GM12878 (cell line): ENCODE measurements around the gene RASAL2. TPM values are rescaled to one million over a fixed set of nuclear protein-coding genes. Genes with fewer than 3 reads are reported as not detected.

ENCODE experiments used
- ATAC-seq: fragments of 200-7000 bp; cut with Tn5 transposase; 3 replicates; pipeline ENCODE4 v1.9.1; 2020; ENCODE audit warnings: mild to moderate bottlenecking, moderate library complexity
- BruUV-seq: library from RNA; stranded (reverse); fragments of 400-500 nt; replicated peaks from 2 replicates; lab custom pipeline; 2021; lab: Mats Ljungman, UMichigan
- CTCF ChIA-PET: fragments of 300-600 bp; sonication (Branson Sonifier 250); formaldehyde crosslinking; extraction: SDS; loops from one replicate; lab custom pipeline; 2021; ENCODE audit warnings: inconsistent platforms; lab: Yijun Ruan, JAX
- POLR2A ChIA-PET: fragments of 350-600 bp; formaldehyde crosslinking; extraction: SDS; loops from one replicate; lab custom pipeline; 2021; ENCODE audit warnings: inconsistent platforms; lab: Charles Lee
- RAD21 ChIA-PET: fragments of 300-600 bp; sonication (Branson Sonifier 250); formaldehyde crosslinking; loops from one replicate; lab custom pipeline; 2023; ENCODE audit warnings: antibody characterized with exemption; ENCODE audit not compliant: unreplicated experiment; lab: Charles Lee
- SMC1A ChIA-PET: fragments of 300-600 bp; sonication (Branson Sonifier 250); formaldehyde crosslinking; loops from one replicate; lab custom pipeline; 2023; ENCODE audit not compliant: unreplicated experiment, uncharacterized antibody; lab: Charles Lee
- DNase-seq: peaks from one replicate; pipeline ENCODE4 v3.0.0-alpha.2; 2011; ENCODE audit warnings: low read depth, low spot score
- FAIRE-seq: peaks from 3 replicates; lab custom pipeline; 2011; peaks lifted over from hg19 to GRCh38; lab: Jason Lieb, UNC
- H2AFZ ChIP-seq: 2 replicates; pipeline ENCODE4 v1.6.0; 2011; ENCODE audit warnings: low read depth, low read length, control low read depth; ENCODE audit not compliant: control insufficient read depth
- H3K27ac ChIP-seq: 2 replicates; pipeline ENCODE4 v1.5.1; 2011; ENCODE audit warnings: control low read depth; ENCODE audit not compliant: control insufficient read depth, insufficient read depth
- H3K27me3 ChIP-seq, 2 experiments: replicated peaks in 1 of 2; 2 replicates each; pipeline versions ENCODE4 v1.6.0 to v1.6.1; 2011; ENCODE audit warnings: low read length in 1 of 2; ENCODE audit not compliant: control insufficient read depth in 2 of 2, insufficient read depth in 2 of 2
- H3K36me3 ChIP-seq, 2 experiments: 2 replicates each; pipeline ENCODE4 v1.5.1; 2011; ENCODE audit warnings: low read length in 1 of 2; ENCODE audit not compliant: control insufficient read depth in 2 of 2, insufficient read depth in 2 of 2
- H3K4me1 ChIP-seq: 2 replicates; pipeline ENCODE4 v1.6.1; 2011; ENCODE audit warnings: mild to moderate bottlenecking, low read length, moderate library complexity, mixed read lengths; ENCODE audit not compliant: control insufficient read depth, insufficient read depth
- H3K4me2 ChIP-seq: 2 replicates; pipeline ENCODE4 v1.6.0; 2011; ENCODE audit warnings: control low read depth; ENCODE audit not compliant: control insufficient read depth, insufficient read depth
- H3K4me3 ChIP-seq: fragments of 200-600 bp; sonication (generic); 2 replicates; pipeline ENCODE4 v1.5.1; 2016
- H3K79me2 ChIP-seq: 2 replicates; pipeline ENCODE4 v1.6.0; 2011; ENCODE audit warnings: low read length; ENCODE audit not compliant: control insufficient read depth, insufficient read depth
- H3K9ac ChIP-seq: 2 replicates; pipeline ENCODE4 v1.8.0; 2011; ENCODE audit warnings: low read length, control low read depth, mixed read lengths; ENCODE audit not compliant: control insufficient read depth, insufficient read depth
- H3K9me3 ChIP-seq: replicated peaks from 3 replicates; pipeline ENCODE4 v1.5.1; 2011; ENCODE audit warnings: mild to moderate bottlenecking, low read length; ENCODE audit not compliant: control insufficient read depth, insufficient read depth
- H4K20me1 ChIP-seq: 2 replicates; pipeline ENCODE4 v1.6.0; 2011; ENCODE audit not compliant: control insufficient read depth, insufficient read depth
- CEBPB ChIP-seq, 2 experiments: fragments of 150-350 bp in 1 of 2; IDR thresholded peaks; 2 replicates each; pipeline ENCODE4 v1.6.1; 2012 to 2014; ENCODE audit warnings: low read depth in 2 of 2, low read length in 2 of 2, borderline replicate concordance in 1 of 2, inconsistent platforms in 1 of 2
- CHD1 ChIP-seq: IDR thresholded peaks from 2 replicates; pipeline ENCODE4 v1.6.1; 2012; ENCODE audit warnings: low read depth, low read length, improper control_type of control experiment
- ESRRA ChIP-seq: IDR thresholded peaks from 2 replicates; pipeline ENCODE4 v1.6.1; 2012; ENCODE audit warnings: mild to moderate bottlenecking, low read length, improper control_type of control experiment
- HDAC2 ChIP-seq: fragments of 200-600 bp; sonication (generic); IDR thresholded peaks from 2 replicates; pipeline ENCODE4 v1.6.1; 2017
- MXI1 ChIP-seq: fragments of 150-350 bp; IDR thresholded peaks from 2 replicates; pipeline ENCODE4 v1.6.1; 2011; ENCODE audit warnings: low read depth, mild to moderate bottlenecking, inconsistent platforms, low read length, improper control_type of control experiment
- SREBF1 ChIP-seq: IDR thresholded peaks from 2 replicates; pipeline ENCODE4 v1.6.1; 2012; ENCODE audit warnings: mild to moderate bottlenecking, low read length
- TCF3 ChIP-seq: IDR thresholded peaks from 2 replicates; pipeline ENCODE4 v1.6.1; 2012; ENCODE audit warnings: low read depth, mild to moderate bottlenecking, low read length, borderline replicate concordance; ENCODE audit not compliant: insufficient read depth
- in situ Hi-C: fragments of 300-500 bp; cut with MboI; formaldehyde crosslinking; loops from 9 replicates; pipeline ENCODE4 v1.14.3; 2018; ENCODE audit warnings: mixed read lengths
- intact Hi-C: fragments of 100-400 bp; cut with micrococcal nuclease; formaldehyde crosslinking; loops from one replicate; pipeline ENCODE4 v1.14.2; 2022; ENCODE audit not compliant: unreplicated experiment
- polyA plus RNA-seq, 11 experiments: library from polyadenylated mRNA; depleted of rRNA in 4 of 11; unstranded in 6 of 11; stranded (reverse) in 5 of 11; fragments of >200 nt; fragmentation: Nextera tagmentation in 4 of 11; fragmentation: Illumina TruSeq in 1 of 11; extraction: Ambion mirVana in 4 of 11; extraction: Trizol in 1 of 11; gene quantifications; 1 replicate in 1 of 11; 2 replicates in 10 of 11; pipeline versions ENCODE4 v1.2.1 to v1.2.3, GENCODE V29; 2011 to 2016; ENCODE audit warnings: inconsistent platforms in 2 of 11, missing spikeins in 2 of 11, low read depth in 1 of 11
- total RNA-seq, 4 experiments: library from RNA; depleted of rRNA in 3 of 4; stranded (reverse); fragments of >200 nt in 3 of 4; fragmentation: Illumina TruSeq in 1 of 4; extraction: Trizol in 1 of 4; gene quantifications; 2 replicates each; pipeline versions ENCODE4 v1.2.1 to v1.2.3, GENCODE V29; 2013 to 2021
- TF ChIP-seq, protein P1 (sequence below): IDR thresholded peaks from 2 replicates; pipeline ENCODE4 v1.6.1; 2011; ENCODE audit warnings: borderline replicate concordance, low read depth, mild to moderate bottlenecking, moderate library complexity, low read length; ENCODE audit not compliant: insufficient read depth, poor library complexity, severe bottlenecking
- TF ChIP-seq, protein P2 (sequence below): fragments of 450-650 bp; IDR thresholded peaks from 2 replicates; pipeline ENCODE4 v1.6.1; 2017; ENCODE audit warnings: mild to moderate bottlenecking
- TF ChIP-seq, protein P3 (sequence below): fragments of 450-650 bp; IDR thresholded peaks from 2 replicates; pipeline ENCODE4 v1.6.1; 2017; ENCODE audit warnings: antibody characterized with exemption, mild to moderate bottlenecking, moderate library complexity
- TF ChIP-seq, protein P4 (sequence below): fragments of 450-650 bp; IDR thresholded peaks from 2 replicates; pipeline ENCODE4 v1.6.1; 2017; ENCODE audit warnings: mild to moderate bottlenecking, moderate library complexity

RASAL2 gene
- total and polyA plus RNA-seq, 10 of the 15 experiments (the other 5 are each of a cell fraction or from before 2014, with no cell fraction given) = 0.02 to 6.9 (median 0.17) TPM; not detected in 1

DNA sequence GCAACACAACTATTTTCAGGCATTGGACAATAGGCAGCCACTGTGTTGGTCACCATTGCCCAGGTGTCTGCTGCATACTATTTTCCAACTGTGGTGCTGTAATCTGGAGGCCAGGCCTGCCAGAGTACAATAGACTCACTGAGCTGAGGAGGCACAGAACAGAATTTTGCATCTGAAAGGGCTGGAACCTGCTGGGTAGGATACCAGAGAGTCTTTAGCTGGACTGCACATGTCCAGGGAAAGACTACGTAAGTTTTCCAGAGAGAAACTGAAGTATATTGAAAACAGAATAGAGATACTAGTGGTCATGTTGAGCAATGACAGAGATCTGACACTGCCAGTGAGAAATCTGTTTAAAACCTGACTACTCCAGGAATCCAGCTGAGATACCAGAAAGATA lies 200.8 kb downstream of the RASAL2 start (continued):
- TF ChIP-seq CEBPB (IDR thresholded peaks at IDR 0.05; ENCODE audit: borderline replicate concordance in 1 of 2, low read depth in 2 of 2, low read length in 2 of 2) (no peak), HDAC2 (no peak), SREBF1 (no peak), MXI1 (no peak), TCF3 (no peak)

DNA sequence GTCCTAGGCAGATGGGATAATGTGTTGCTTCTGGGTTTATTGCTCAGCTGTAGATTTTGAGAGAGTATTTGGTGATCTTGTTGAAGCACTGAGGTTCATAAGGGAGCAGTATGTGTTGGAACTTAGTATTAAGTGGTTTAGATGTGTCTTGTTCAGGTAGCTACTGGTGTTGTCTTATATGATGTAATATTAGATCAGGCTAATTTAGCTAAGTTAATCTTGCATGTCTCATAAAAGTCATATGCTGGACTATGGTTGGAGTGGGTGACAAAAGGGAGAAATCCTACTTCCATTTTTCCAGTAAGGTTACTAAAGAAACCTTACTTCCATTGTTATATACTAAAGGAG lies 206.4 kb downstream of the RASAL2 start:
- TF ChIP-seq, protein P1, sequence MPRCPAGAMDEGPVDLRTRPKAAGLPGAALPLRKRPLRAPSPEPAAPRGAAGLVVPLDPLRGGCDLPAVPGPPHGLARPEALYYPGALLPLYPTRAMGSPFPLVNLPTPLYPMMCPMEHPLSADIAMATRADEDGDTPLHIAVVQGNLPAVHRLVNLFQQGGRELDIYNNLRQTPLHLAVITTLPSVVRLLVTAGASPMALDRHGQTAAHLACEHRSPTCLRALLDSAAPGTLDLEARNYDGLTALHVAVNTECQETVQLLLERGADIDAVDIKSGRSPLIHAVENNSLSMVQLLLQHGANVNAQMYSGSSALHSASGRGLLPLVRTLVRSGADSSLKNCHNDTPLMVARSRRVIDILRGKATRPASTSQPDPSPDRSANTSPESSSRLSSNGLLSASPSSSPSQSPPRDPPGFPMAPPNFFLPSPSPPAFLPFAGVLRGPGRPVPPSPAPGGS = no peak
- TF ChIP-seq ESRRA = no peak
- TF ChIP-seq, protein P2, sequence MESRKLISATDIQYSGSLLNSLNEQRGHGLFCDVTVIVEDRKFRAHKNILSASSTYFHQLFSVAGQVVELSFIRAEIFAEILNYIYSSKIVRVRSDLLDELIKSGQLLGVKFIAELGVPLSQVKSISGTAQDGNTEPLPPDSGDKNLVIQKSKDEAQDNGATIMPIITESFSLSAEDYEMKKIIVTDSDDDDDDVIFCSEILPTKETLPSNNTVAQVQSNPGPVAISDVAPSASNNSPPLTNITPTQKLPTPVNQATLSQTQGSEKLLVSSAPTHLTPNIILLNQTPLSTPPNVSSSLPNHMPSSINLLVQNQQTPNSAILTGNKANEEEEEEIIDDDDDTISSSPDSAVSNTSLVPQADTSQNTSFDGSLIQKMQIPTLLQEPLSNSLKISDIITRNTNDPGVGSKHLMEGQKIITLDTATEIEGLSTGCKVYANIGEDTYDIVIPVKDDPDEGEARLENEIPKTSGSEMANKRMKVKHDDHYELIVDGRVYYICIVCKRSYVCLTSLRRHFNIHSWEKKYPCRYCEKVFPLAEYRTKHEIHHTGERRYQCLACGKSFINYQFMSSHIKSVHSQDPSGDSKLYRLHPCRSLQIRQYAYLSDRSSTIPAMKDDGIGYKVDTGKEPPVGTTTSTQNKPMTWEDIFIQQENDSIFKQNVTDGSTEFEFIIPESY = no peak
- TF ChIP-seq, protein P3, sequence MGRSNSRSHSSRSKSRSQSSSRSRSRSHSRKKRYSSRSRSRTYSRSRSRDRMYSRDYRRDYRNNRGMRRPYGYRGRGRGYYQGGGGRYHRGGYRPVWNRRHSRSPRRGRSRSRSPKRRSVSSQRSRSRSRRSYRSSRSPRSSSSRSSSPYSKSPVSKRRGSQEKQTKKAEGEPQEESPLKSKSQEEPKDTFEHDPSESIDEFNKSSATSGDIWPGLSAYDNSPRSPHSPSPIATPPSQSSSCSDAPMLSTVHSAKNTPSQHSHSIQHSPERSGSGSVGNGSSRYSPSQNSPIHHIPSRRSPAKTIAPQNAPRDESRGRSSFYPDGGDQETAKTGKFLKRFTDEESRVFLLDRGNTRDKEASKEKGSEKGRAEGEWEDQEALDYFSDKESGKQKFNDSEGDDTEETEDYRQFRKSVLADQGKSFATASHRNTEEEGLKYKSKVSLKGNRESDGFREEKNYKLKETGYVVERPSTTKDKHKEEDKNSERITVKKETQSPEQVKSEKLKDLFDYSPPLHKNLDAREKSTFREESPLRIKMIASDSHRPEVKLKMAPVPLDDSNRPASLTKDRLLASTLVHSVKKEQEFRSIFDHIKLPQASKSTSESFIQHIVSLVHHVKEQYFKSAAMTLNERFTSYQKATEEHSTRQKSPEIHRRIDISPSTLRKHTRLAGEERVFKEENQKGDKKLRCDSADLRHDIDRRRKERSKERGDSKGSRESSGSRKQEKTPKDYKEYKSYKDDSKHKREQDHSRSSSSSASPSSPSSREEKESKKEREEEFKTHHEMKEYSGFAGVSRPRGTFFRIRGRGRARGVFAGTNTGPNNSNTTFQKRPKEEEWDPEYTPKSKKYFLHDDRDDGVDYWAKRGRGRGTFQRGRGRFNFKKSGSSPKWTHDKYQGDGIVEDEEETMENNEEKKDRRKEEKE = no peak
- no peak for TF ChIP-seq CHD1
- TF ChIP-seq, protein P4, sequence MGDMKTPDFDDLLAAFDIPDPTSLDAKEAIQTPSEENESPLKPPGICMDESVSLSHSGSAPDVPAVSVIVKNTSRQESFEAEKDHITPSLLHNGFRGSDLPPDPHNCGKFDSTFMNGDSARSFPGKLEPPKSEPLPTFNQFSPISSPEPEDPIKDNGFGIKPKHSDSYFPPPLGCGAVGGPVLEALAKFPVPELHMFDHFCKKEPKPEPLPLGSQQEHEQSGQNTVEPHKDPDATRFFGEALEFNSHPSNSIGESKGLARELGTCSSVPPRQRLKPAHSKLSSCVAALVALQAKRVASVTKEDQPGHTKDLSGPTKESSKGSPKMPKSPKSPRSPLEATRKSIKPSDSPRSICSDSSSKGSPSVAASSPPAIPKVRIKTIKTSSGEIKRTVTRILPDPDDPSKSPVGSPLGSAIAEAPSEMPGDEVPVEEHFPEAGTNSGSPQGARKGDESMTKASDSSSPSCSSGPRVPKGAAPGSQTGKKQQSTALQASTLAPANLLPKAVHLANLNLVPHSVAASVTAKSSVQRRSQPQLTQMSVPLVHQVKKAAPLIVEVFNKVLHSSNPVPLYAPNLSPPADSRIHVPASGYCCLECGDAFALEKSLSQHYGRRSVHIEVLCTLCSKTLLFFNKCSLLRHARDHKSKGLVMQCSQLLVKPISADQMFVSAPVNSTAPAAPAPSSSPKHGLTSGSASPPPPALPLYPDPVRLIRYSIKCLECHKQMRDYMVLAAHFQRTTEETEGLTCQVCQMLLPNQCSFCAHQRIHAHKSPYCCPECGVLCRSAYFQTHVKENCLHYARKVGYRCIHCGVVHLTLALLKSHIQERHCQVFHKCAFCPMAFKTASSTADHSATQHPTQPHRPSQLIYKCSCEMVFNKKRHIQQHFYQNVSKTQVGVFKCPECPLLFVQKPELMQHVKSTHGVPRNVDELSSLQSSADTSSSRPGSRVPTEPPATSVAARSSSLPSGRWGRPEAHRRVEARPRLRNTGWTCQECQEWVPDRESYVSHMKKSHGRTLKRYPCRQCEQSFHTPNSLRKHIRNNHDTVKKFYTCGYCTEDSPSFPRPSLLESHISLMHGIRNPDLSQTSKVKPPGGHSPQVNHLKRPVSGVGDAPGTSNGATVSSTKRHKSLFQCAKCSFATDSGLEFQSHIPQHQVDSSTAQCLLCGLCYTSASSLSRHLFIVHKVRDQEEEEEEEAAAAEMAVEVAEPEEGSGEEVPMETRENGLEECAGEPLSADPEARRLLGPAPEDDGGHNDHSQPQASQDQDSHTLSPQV = no peak
- ChIA-PET CTCF (interaction anchor here (0.7 to 3.8 kb wide), 41 partner anchors 9 to 1906 kb away, joined by 3 to 110 read pairs (median 5); no protein-coding TSS in a partner anchor), RAD21 (interaction anchor here (1.3 to 1.9 kb wide), 3 partner anchors 9 to 203 kb away, joined by 3 to 8 read pairs (median 4); no protein-coding TSS in a partner anchor), POLR2A (no interaction called here), SMC1A (interaction anchor here (1.1 to 3.2 kb wide), 5 partner anchors 10 to 268 kb away, joined by 3 to 18 read pairs (median 9); no protein-coding TSS in a partner anchor)
- H4K20me1 ChIP-seq = no peaks in the 10 kb centered on the region
- no peaks in the 10 kb centered on the region for H3K4me1 ChIP-seq
- H3K4me2 ChIP-seq = no peak overlapping the region
- no peak for FAIRE-seq
- H3K9me3 ChIP-seq = no peaks in the 10 kb centered on the region
- in situ Hi-C loops (no loop called here), intact Hi-C loops (no loop called here)
- no peak for DNase-seq
- no TSS peak for BruUV-seq
- no peak overlapping the region for H2AFZ ChIP-seq
- H3K27me3 ChIP-seq = no peaks in the 10 kb centered on the region
- no peak overlapping the region for H3K27ac ChIP-seq
- no peaks in the 10 kb centered on the region for H3K79me2 ChIP-seq
- no peaks in the 10 kb centered on the region for H3K36me3 ChIP-seq
- ATAC-seq = no peak
- no peak overlapping the region for H3K4me3 ChIP-seq
- no peak overlapping the region for H3K9ac ChIP-seq
